Measurements from ENCODE around the gene CCDC136. TPM values are rescaled to one million over a fixed set of nuclear protein-coding genes. Genes with fewer than 3 reads are reported as not detected.
A peak's percentile ranks its signal among the peaks of the same experiment; 100 is the strongest.

Gene CCDC136
- total and polyA plus RNA-seq, 8 donors: 2.5 to 87.1 (median 49.5) TPM

DNA sequence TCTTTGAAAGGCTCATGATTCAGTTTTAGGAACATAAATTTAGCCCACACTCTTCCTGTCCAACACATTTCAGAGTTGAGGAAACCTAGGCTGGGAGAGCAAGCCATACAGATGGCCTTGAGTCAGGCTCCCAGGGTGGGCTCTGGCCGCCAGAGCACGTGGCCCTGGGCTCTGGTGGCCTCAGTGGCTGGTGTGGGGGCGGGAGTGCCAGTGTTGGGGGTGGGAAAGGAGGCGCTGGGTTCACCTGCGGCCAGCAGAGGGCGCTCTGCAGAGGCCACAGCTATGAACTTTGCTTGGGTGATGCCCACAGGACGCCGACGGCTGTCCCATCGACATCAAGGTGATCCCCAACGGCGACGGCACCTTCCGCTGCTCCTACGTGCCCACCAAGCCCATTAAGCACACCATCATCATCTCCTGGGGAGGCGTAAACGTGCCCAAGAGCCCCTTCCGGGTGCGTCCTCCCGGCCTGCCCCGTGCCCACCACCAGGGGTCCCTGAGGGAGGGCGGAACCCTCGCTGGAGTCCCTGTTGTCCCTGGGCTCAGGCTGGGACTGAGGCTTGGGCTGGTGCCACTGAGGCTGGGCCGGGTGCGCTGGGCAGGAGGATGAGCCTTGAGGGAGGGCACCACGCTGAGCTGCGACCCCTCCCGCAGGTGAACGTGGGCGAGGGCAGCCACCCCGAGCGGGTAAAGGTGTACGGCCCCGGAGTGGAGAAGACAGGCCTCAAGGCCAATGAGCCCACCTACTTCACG, 50.3 kb downstream of the CCDC136 start:
- intact Hi-C loops (cut with DNase I): no loop called here
- TF ChIP-seq, protein P1, sequence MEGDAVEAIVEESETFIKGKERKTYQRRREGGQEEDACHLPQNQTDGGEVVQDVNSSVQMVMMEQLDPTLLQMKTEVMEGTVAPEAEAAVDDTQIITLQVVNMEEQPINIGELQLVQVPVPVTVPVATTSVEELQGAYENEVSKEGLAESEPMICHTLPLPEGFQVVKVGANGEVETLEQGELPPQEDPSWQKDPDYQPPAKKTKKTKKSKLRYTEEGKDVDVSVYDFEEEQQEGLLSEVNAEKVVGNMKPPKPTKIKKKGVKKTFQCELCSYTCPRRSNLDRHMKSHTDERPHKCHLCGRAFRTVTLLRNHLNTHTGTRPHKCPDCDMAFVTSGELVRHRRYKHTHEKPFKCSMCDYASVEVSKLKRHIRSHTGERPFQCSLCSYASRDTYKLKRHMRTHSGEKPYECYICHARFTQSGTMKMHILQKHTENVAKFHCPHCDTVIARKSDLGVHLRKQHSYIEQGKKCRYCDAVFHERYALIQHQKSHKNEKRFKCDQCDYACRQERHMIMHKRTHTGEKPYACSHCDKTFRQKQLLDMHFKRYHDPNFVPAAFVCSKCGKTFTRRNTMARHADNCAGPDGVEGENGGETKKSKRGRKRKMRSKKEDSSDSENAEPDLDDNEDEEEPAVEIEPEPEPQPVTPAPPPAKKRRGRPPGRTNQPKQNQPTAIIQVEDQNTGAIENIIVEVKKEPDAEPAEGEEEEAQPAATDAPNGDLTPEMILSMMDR (IDR thresholded peaks at IDR 0.05): peak; percentile 69 to 79
- Histone ChIP-seq H3K9me3 (no peaks in the 10 kb centered on the region), H3K27me3 (no peaks in the 10 kb centered on the region), H3K36me3 (no peaks in the 10 kb centered on the region), H3K27ac (no peak overlapping the region), H3K4me3 (no peak overlapping the region), H3K4me1 (no peaks in the 10 kb centered on the region)
- DNase-seq: peak in 1 of 4 donors; percentile 87
- ATAC-seq: peak; percentile 73

DNA sequence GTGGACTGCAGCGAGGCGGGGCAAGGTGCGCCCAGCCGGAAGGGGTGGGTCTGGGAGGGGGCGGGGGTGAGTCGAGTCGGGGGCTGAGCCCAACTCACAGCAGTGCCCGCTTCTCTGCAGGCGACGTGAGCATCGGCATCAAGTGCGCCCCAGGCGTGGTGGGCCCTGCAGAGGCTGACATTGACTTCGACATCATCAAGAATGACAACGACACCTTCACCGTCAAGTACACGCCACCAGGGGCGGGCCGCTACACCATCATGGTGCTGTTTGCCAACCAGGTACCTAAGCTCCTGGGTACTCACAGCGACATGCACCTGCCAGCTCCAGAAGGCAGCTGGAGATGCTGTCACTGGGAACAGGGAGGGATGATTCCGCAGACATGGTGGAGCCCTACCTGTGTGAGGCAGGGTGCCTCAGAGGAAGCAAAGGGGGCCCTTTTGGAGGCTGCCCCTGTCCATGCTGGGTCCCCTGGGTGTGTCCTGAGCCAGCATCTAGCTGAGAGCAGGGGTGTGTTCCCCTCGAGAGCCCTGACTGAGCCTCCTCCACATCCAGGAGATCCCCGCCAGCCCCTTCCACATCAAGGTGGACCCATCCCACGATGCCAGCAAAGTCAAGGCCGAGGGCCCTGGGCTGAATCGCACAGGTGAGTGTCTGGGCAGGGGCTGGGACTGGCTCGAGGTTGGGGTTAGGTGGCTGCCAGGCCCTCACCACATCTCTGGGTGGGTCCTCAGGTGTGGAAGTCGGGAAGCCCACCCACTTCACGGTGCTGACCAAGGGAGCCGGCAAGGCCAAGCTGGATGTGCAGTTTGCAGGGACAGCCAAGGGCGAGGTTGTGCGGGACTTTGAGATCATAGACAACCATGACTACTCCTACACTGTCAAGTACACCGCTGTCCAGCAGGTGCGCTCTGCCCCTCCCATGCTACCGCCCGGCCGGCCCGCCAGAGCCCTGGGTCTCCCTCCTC, 51.2 kb downstream of the CCDC136 start:
- Histone ChIP-seq H3K9me3 (no peaks in the 10 kb centered on the region), H3K36me3 (no peaks in the 10 kb centered on the region), H3K4me3 (no peak overlapping the region), H3K4me1 (no peaks in the 10 kb centered on the region), H3K27ac (no peak overlapping the region), H3K27me3 (no peaks in the 10 kb centered on the region)
- ATAC-seq (no peak), DNase-seq (peak in 1 of 4 donors; percentile 76)
- intact Hi-C loops (cut with DNase I): no loop called here
- TF ChIP-seq, protein P1 (IDR thresholded peaks at IDR 0.05): no peak

DNA sequence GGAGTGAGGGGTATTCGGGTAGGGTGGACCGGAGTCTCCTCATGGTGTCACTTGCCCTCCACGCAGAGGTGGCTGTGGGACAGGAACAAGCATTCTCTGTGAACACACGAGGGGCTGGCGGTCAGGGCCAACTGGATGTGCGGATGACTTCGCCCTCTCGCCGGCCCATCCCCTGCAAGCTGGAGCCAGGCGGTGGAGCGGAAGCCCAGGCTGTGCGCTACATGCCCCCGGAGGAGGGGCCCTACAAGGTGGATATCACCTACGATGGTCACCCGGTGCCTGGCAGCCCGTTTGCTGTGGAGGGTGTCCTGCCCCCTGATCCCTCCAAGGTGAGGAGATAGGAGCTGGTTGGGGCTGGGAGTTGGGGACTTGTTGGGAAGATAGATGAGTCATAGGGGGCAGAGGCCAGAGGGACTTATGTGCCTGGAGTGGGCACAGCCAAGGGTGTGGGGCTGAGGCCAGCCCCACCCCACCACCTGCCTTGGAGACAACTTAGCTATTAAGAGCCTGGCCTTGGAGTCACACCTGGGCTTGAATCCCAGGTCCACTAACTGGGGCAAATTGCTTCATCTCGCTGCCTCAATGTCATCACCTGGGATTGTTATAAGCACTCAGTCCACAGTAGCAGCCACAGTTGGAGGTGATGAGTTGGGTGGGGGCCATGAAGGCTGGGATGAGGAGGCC, 52.3 kb downstream of the CCDC136 start:
- DNase-seq (peak in 1 of 4 donors; percentile 51), ATAC-seq (no peak)
- H3K9me3 ChIP-seq: no peaks in the 10 kb centered on the region
- H3K4me3 ChIP-seq: no peak overlapping the region
- intact Hi-C loops (cut with DNase I): no loop called here
- no peak overlapping the region for H3K27ac ChIP-seq
- no peaks in the 10 kb centered on the region for H3K27me3 ChIP-seq
- H3K36me3 ChIP-seq: no peaks in the 10 kb centered on the region
- TF ChIP-seq, protein P1 (IDR thresholded peaks at IDR 0.05): no peak
- no peaks in the 10 kb centered on the region for H3K4me1 ChIP-seq

DNA sequence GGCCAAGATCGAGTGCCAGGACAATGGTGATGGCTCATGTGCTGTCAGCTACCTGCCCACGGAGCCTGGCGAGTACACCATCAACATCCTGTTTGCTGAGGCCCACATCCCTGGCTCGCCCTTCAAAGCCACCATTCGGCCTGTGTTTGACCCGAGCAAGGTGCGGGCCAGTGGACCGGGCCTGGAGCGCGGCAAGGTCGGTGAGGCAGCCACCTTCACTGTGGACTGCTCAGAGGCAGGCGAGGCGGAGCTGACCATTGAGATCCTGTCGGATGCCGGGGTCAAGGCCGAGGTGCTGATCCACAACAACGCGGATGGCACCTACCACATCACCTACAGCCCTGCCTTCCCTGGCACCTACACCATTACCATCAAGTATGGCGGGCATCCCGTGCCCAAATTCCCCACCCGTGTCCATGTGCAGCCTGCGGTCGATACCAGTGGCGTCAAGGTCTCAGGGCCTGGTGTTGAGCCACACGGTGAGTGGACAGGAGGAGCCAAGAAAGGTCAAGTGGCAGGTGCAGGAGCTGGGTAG, 53.1 kb downstream of the CCDC136 start:
- H3K36me3 ChIP-seq: no peaks in the 10 kb centered on the region
- TF ChIP-seq, protein P1 (IDR thresholded peaks at IDR 0.05): no peak
- H3K27ac ChIP-seq: no peak overlapping the region
- intact Hi-C loops (cut with DNase I): no loop called here
- DNase-seq (peak in 1 of 4 donors; percentile 60), ATAC-seq (no peak)
- H3K4me3 ChIP-seq: no peak overlapping the region
- no peaks in the 10 kb centered on the region for H3K27me3 ChIP-seq
- no peaks in the 10 kb centered on the region for H3K9me3 ChIP-seq
- no peaks in the 10 kb centered on the region for H3K4me1 ChIP-seq

Data from left lung (tissue), 10 donors.